Measurements from ENCODE around the gene SLC9A8.

GRCh38 chr20:49916146-49917002 is 103.7 kb downstream of the SLC9A8 start:
- TF ChIP-seq POLR2AphosphoS5 (IDR thresholded peaks at IDR 0.05) (peak in 1 of 3 donors; percentile 61), CTCF (IDR thresholded peaks at IDR 0.05) (no peak), EP300 (IDR thresholded peaks at IDR 0.05) (no peak)

Measured in stomach (tissue), 4 donors.